Subcutaneous abdominal adipose tissue (tissue), 5 donors: ENCODE data around the gene MED16.
A peak's percentile ranks its signal among the peaks of the same experiment; 100 is the strongest.
"Not testable (repeated sequence)": the region's sequence is repeated elsewhere in the genome, so short reads cannot be mapped to it uniquely, and the experiment has no call there.

Experiments
- H3K27ac ChIP-seq: one replicate; pipeline ENCODE4 v1.7.0; 2013; ENCODE audit warnings: low read depth, mild to moderate bottlenecking, inconsistent platforms, low read length, moderate library complexity
- H3K27me3 ChIP-seq, 5 donors: one replicate each; pipeline ENCODE4 v1.7.0; 2013; ENCODE audit warnings: low read length in 5 of 5, inconsistent platforms in 1 of 5; ENCODE audit not compliant: control insufficient read depth in 5 of 5, insufficient read depth in 4 of 5
- H3K36me3 ChIP-seq, 5 donors: one replicate each; pipeline ENCODE4 v1.7.0; 2013; ENCODE audit warnings: low read length in 5 of 5; ENCODE audit not compliant: control insufficient read depth in 5 of 5, insufficient read depth in 5 of 5
- H3K4me1 ChIP-seq, 5 donors: one replicate each; pipeline ENCODE4 v1.7.0; 2013; ENCODE audit warnings: low read length in 5 of 5, mild to moderate bottlenecking in 3 of 5, moderate library complexity in 1 of 5; ENCODE audit not compliant: control insufficient read depth in 5 of 5, insufficient read depth in 5 of 5
- H3K4me3 ChIP-seq, 5 donors: one replicate each; pipeline ENCODE4 v1.7.0; 2013; ENCODE audit warnings: low read length in 5 of 5, low read depth in 1 of 5
- H3K9ac ChIP-seq, 5 donors: one replicate each; pipeline ENCODE4 v1.7.0; 2013; ENCODE audit warnings: low read length in 5 of 5, mild to moderate bottlenecking in 4 of 5, moderate library complexity in 3 of 5
- H3K9me3 ChIP-seq, 5 donors: one replicate each; pipeline ENCODE4 v1.7.0; 2013; ENCODE audit warnings: low read length in 5 of 5; ENCODE audit not compliant: control insufficient read depth in 5 of 5
- donor health status: healthy.
- donor health status: healthy.
- donor health status: healthy.
- donor health status: healthy.
- donor health status: healthy.

Gene MED16

GRCh38 chr19:844546-844971, 48.4 kb downstream of the MED16 start:
- H3K4me1 ChIP-seq = peaks cover 0 to 27% (median 20%) of the 10 kb centered on the region in 5 donors
- H3K27me3 ChIP-seq = peaks cover 17 to 30% (median 21%) of the 10 kb centered on the region in 5 donors
- H3K9me3 ChIP-seq = no peaks in the 10 kb centered on the region
- no peaks in the 10 kb centered on the region for H3K36me3 ChIP-seq
- H3K27ac ChIP-seq = no peak overlapping the region
- no peak overlapping the region for H3K4me3 ChIP-seq
- no peak overlapping the region for H3K9ac ChIP-seq

- H3K4me1 ChIP-seq = peaks cover 0 to 30% (median 21%) of the 10 kb centered on the region in 5 donors
- H3K36me3 ChIP-seq = no peaks in the 10 kb centered on the region
- H3K27ac ChIP-seq = no peak overlapping the region
- peaks cover 18 to 31% (median 21%) of the 10 kb centered on the region in 5 donors for H3K27me3 ChIP-seq
- H3K9me3 ChIP-seq = no peaks in the 10 kb centered on the region
- H3K9ac ChIP-seq = no peak overlapping the region
- peak overlapping the region in 1 of 5 donors; percentile 37 for H3K4me3 ChIP-seq
Measured at GRCh38 chr19:843836-844545, 49.0 kb downstream of the MED16 start.

GRCh38 chr19:843180-843835, 49.7 kb downstream of the MED16 start:
- H3K36me3 ChIP-seq = no peaks in the 10 kb centered on the region
- no peak overlapping the region for H3K9ac ChIP-seq
- peaks cover 0 to 25% (median 21%) of the 10 kb centered on the region in 5 donors for H3K4me1 ChIP-seq
- peaks cover 18 to 32% (median 21%) of the 10 kb centered on the region in 5 donors for H3K27me3 ChIP-seq
- no peaks in the 10 kb centered on the region for H3K9me3 ChIP-seq
- no peak overlapping the region for H3K27ac ChIP-seq
- peak overlapping the region in 1 of 5 donors; percentile 37 for H3K4me3 ChIP-seq

- H3K9ac ChIP-seq, H3K9me3 ChIP-seq, H3K36me3 ChIP-seq, H3K27ac ChIP-seq, H3K4me3 ChIP-seq: not testable (repeated sequence)
- Histone ChIP-seq H3K4me1 (peaks cover 0 to 22% (median 18%) of the 10 kb centered on the region in 5 donors), H3K27me3 (peaks cover 18 to 28% (median 21%) of the 10 kb centered on the region in 5 donors)
Measured at GRCh38 chr19:842802-843179, 50.2 kb downstream of the MED16 start.

GRCh38 chr19:840519-841206, 52.3 kb downstream of the MED16 start, which contains the start of gene PRTN3:
Gene PRTN3 (plus strand): TSS chr19:840999. CDS start chr19:841009, 10 bp downstream.
- H3K27ac ChIP-seq = no peak within 1 kb of the TSS
- H3K4me1 ChIP-seq = peaks cover 0 to 19% (median 15%) of the 10 kb centered on the region in 5 donors
- H3K4me3 ChIP-seq = no peak within 1 kb of the TSS
- peaks cover 16 to 36% (median 23%) of the 10 kb centered on the region in 5 donors for H3K27me3 ChIP-seq
- H3K9me3 ChIP-seq = no peaks in the 10 kb centered on the region
- H3K9ac ChIP-seq = no peak within 1 kb of the TSS
- no peaks in the 10 kb centered on the region for H3K36me3 ChIP-seq

- Histone ChIP-seq H3K4me1 (peaks cover 0 to 7% (median 4%) of the 10 kb centered on the region in 5 donors), H3K9me3 (no peaks in the 10 kb centered on the region), H3K36me3 (no peaks in the 10 kb centered on the region), H3K27ac (no peak overlapping the region), H3K4me3 (no peak overlapping the region), H3K27me3 (peaks cover 11 to 27% (median 16%) of the 10 kb centered on the region in 5 donors), H3K9ac (no peak overlapping the region)
Measured at GRCh38 chr19:835210-835810, 57.7 kb downstream of the MED16 start.

GRCh38 chr19:834216-834615, 58.8 kb downstream of the MED16 start:
- Histone ChIP-seq H3K9me3 (no peaks in the 10 kb centered on the region), H3K27ac (no peak overlapping the region), H3K9ac (no peak overlapping the region), H3K4me1 (peaks cover 0 to 5% (median 0%) of the 10 kb centered on the region in 5 donors), H3K27me3 (peaks cover 15 to 30% (median 16%) of the 10 kb centered on the region in 5 donors), H3K4me3 (no peak overlapping the region), H3K36me3 (no peaks in the 10 kb centered on the region)

- no peak overlapping the region for H3K4me3 ChIP-seq
- H3K4me1 ChIP-seq = peaks cover 0 to 4% (median 0%) of the 10 kb centered on the region in 5 donors
- H3K27me3 ChIP-seq = peaks cover 17 to 38% (median 20%) of the 10 kb centered on the region in 5 donors
- no peak overlapping the region for H3K9ac ChIP-seq
- H3K27ac ChIP-seq = no peak overlapping the region
- no peaks in the 10 kb centered on the region for H3K9me3 ChIP-seq
- H3K36me3 ChIP-seq = no peaks in the 10 kb centered on the region
Measured at GRCh38 chr19:831407-832369, 61.3 kb downstream of the MED16 start.
